Fibroblast of lung (primary cell): ENCODE measurements around the gene ACR. TPM values are rescaled to one million over a fixed set of nuclear protein-coding genes. Genes with fewer than 3 reads are reported as not detected.

ENCODE experiments used
- DNase-seq, 2 donors: peaks; one replicate each; pipeline versions ENCODE4 v3.0.0 to v3.0.0-alpha.2; 2010; ENCODE audit warnings: low read depth in 2 of 2
- H2AFZ ChIP-seq: 2 replicates; pipeline ENCODE4 v1.5.1; 2012; ENCODE audit warnings: low read length, control low read depth, inconsistent platforms
- H3K27ac ChIP-seq: 2 replicates; pipeline ENCODE4 v1.5.1; 2011; ENCODE audit warnings: low read length, control low read depth; ENCODE audit not compliant: insufficient read depth
- H3K27me3 ChIP-seq: 2 replicates; pipeline ENCODE4 v1.5.1; 2011; ENCODE audit warnings: mild to moderate bottlenecking, low read length; ENCODE audit not compliant: control insufficient read depth, insufficient read depth
- H3K36me3 ChIP-seq: 2 replicates; pipeline ENCODE4 v1.5.1; 2011; ENCODE audit warnings: low read length; ENCODE audit not compliant: control insufficient read depth, insufficient read depth
- H3K4me1 ChIP-seq: 2 replicates; pipeline ENCODE4 v1.5.1; 2011; ENCODE audit warnings: low read length; ENCODE audit not compliant: control insufficient read depth, insufficient read depth; ENCODE audit errors: extremely low read depth
- H3K4me2 ChIP-seq: 2 replicates; pipeline ENCODE4 v1.5.1; 2011; ENCODE audit warnings: low read length, control low read depth; ENCODE audit not compliant: insufficient read depth; ENCODE audit errors: extremely low read depth
- H3K4me3 ChIP-seq, 4 experiments: fragments of 200-600 bp in 1 of 4; sonication (generic) in 1 of 4; replicated peaks in 1 of 4; 2 replicates each; pipeline ENCODE4 v1.5.1; 2011 to 2016; ENCODE audit warnings: low read length in 4 of 4, low read depth in 3 of 4, mild to moderate bottlenecking in 3 of 4, control low read depth in 2 of 4, inconsistent platforms in 1 of 4, mixed read lengths in 1 of 4; ENCODE audit not compliant: insufficient read depth in 1 of 4; ENCODE audit errors: control extremely low read depth in 1 of 4
- H3K79me2 ChIP-seq: 2 replicates; pipeline ENCODE4 v1.5.1; 2012; ENCODE audit warnings: mild to moderate bottlenecking, low read length, inconsistent platforms; ENCODE audit not compliant: control insufficient read depth, insufficient read depth
- H3K9ac ChIP-seq: 2 replicates; pipeline ENCODE4 v1.5.1; 2011; ENCODE audit warnings: mild to moderate bottlenecking, low read length, control low read depth; ENCODE audit not compliant: insufficient read depth
- H3K9me3 ChIP-seq: 2 replicates; pipeline ENCODE4 v1.5.1; 2012; ENCODE audit warnings: low read depth, low read length; ENCODE audit not compliant: control insufficient read depth, insufficient read depth
- H4K20me1 ChIP-seq: 2 replicates; pipeline ENCODE4 v1.5.1; 2011; ENCODE audit warnings: low read length; ENCODE audit not compliant: control insufficient read depth, insufficient read depth; ENCODE audit errors: extremely low read depth
- CTCF ChIP-seq, 2 donors: IDR thresholded peaks in 1 of 2; conservative IDR thresholded peaks in 1 of 2; 1 replicate in 1 of 2; 2 replicates in 1 of 2; pipeline ENCODE4 v1.5.1; 2011 to 2012; ENCODE audit warnings: low read length in 2 of 2, control low read depth in 1 of 2, inconsistent platforms in 1 of 2, low read depth in 1 of 2, mild to moderate bottlenecking in 1 of 2
- EZH2 ChIP-seq: IDR thresholded peaks from 2 replicates; pipeline ENCODE4 v1.5.1; 2012; ENCODE audit warnings: low read length, control low read depth, mild to moderate bottlenecking; ENCODE audit errors: missing control alignments
- polyA plus RNA-seq, 2 donors: library from polyadenylated mRNA; depleted of rRNA in 1 of 2; stranded (reverse) in 1 of 2; unstranded in 1 of 2; fragments of >200 nt; gene quantifications; 2 replicates each; pipeline ENCODE4 v1.2.1, GENCODE V29; 2011 to 2012; ENCODE audit warnings: missing spikeins in 1 of 2
- total RNA-seq: library from RNA; depleted of rRNA; stranded (reverse); fragments of >200 nt; gene quantifications from 2 replicates; pipeline ENCODE4 v1.2.1, GENCODE V29; 2014

ACR gene
- total and polyA plus RNA-seq, 2 donors (not counting 1 experiment from before 2014, with no cell fraction given), result not detected

GRCh38 chr22:50708996-50709395 is 29.0 kb upstream of the ACR start:
- Histone ChIP-seq H3K4me2 (no peak overlapping the region), H2AFZ (no peak overlapping the region), H3K4me1 (no peaks in the 10 kb centered on the region), H3K9ac (no peak overlapping the region), H3K36me3 (no peaks in the 10 kb centered on the region), H3K27ac (no peak overlapping the region), H3K9me3 (no peaks in the 10 kb centered on the region), H4K20me1 (no peaks in the 10 kb centered on the region), H3K27me3 (no peaks in the 10 kb centered on the region), H3K79me2 (no peaks in the 10 kb centered on the region), H3K4me3 (no peak overlapping the region)
- TF ChIP-seq CTCF (conservative IDR thresholded peaks at IDR 0.05 in 1 of 2, IDR thresholded peaks at IDR 0.05 in 1 of 2; ENCODE audit: low read depth in 1 of 2, low read length in 2 of 2), result no peak
- TF ChIP-seq EZH2, result no peak
- no peak for DNase-seq

GRCh38 chr22:50710221-50710620 is 27.8 kb upstream of the ACR start:
- Histone ChIP-seq H3K79me2 (no peaks in the 10 kb centered on the region), H3K36me3 (no peaks in the 10 kb centered on the region), H3K27ac (no peak overlapping the region), H3K9me3 (no peaks in the 10 kb centered on the region), H3K4me1 (no peaks in the 10 kb centered on the region), H3K4me3 (no peak overlapping the region), H4K20me1 (no peaks in the 10 kb centered on the region), H3K4me2 (no peak overlapping the region), H2AFZ (no peak overlapping the region), H3K9ac (no peak overlapping the region), H3K27me3 (no peaks in the 10 kb centered on the region)
- TF ChIP-seq EZH2 (no peak), CTCF (conservative IDR thresholded peaks at IDR 0.05 in 1 of 2, IDR thresholded peaks at IDR 0.05 in 1 of 2; ENCODE audit: low read depth in 1 of 2, low read length in 2 of 2) (no peak)
- DNase-seq, result no peak

- H3K9ac ChIP-seq, result no peak overlapping the region
- no peaks in the 10 kb centered on the region for H3K9me3 ChIP-seq
- TF ChIP-seq CTCF (conservative IDR thresholded peaks at IDR 0.05 in 1 of 2, IDR thresholded peaks at IDR 0.05 in 1 of 2; ENCODE audit: low read depth in 1 of 2, low read length in 2 of 2), result no peak
- TF ChIP-seq EZH2, result no peak
- no peak overlapping the region for H3K4me3 ChIP-seq
- no peaks in the 10 kb centered on the region for H3K4me1 ChIP-seq
- H3K4me2 ChIP-seq, result no peak overlapping the region
- H2AFZ ChIP-seq, result no peak overlapping the region
- no peak for DNase-seq
- H3K27me3 ChIP-seq, result no peaks in the 10 kb centered on the region
- no peak overlapping the region for H3K27ac ChIP-seq
- no peaks in the 10 kb centered on the region for H3K79me2 ChIP-seq
- H4K20me1 ChIP-seq, result no peaks in the 10 kb centered on the region
- H3K36me3 ChIP-seq, result no peaks in the 10 kb centered on the region
Observed at GRCh38 chr22:50710886-50711285, 27.1 kb upstream of the ACR start.
